ENCODE results near the gene AFAP1.

DNA sequence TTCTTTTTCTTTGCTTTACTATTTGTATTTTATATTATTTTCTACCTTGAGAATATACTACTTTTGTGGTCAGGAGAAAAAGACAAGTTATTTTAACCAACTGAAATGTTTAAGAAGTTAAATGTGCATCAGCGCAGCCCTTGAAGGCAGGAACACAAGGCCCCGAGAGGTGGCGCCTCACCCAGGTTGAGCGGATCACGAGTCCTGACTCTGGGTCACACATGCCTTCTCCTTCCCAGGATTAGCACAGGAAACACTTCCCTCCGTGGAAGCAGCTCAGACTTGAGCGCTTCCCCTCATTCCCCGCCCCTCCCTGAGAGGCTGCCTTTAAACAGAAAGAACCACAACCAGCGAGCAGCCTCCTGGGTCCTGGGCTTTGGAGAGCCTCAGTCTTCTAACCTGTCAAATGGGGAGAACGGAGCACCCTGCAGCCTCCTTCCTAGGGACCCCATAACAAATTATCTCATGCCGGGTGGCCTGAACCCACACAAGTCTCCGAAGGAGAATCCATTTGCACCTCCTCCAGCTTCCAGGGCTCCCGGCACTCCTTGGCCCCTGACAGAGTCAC, 217.6 kb downstream of the AFAP1 start:
- TF ChIP-seq, protein P1, sequence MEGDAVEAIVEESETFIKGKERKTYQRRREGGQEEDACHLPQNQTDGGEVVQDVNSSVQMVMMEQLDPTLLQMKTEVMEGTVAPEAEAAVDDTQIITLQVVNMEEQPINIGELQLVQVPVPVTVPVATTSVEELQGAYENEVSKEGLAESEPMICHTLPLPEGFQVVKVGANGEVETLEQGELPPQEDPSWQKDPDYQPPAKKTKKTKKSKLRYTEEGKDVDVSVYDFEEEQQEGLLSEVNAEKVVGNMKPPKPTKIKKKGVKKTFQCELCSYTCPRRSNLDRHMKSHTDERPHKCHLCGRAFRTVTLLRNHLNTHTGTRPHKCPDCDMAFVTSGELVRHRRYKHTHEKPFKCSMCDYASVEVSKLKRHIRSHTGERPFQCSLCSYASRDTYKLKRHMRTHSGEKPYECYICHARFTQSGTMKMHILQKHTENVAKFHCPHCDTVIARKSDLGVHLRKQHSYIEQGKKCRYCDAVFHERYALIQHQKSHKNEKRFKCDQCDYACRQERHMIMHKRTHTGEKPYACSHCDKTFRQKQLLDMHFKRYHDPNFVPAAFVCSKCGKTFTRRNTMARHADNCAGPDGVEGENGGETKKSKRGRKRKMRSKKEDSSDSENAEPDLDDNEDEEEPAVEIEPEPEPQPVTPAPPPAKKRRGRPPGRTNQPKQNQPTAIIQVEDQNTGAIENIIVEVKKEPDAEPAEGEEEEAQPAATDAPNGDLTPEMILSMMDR (IDR thresholded peaks at IDR 0.05) = no peak; the same call in 1 of the 2 replicates
- no peak for TF ChIP-seq POLR2AphosphoS5 (IDR thresholded peaks at IDR 0.05; ENCODE audit: low read depth, low read length)
